ENCODE results near the gene SRBD1.
A peak's percentile ranks its signal among the peaks of the same experiment; 100 is the strongest.

Gene SRBD1

GRCh38 chr2:45598545-45598944, 12.5 kb downstream of the SRBD1 start:
- no peak for DNase-seq (ENCODE audit: low spot score in 2 of 2)
- peaks cover 39% of the 10 kb centered on the region for H3K36me3 ChIP-seq (replicated peaks)
- H3K27me3 ChIP-seq (ENCODE audit: low read depth) = no peaks in the 10 kb centered on the region
- H3K4me3 ChIP-seq = no peak overlapping the region
- H3K9me3 ChIP-seq = no peaks in the 10 kb centered on the region
- H3K4me1 ChIP-seq = peaks cover 32% of the 10 kb centered on the region
- in situ Hi-C loops (cut with MboI; ENCODE audit: low sequenced_read_pairs) = no loop called here

GRCh38 chr2:45596761-45597160, 14.3 kb downstream of the SRBD1 start:
- Histone ChIP-seq H3K27me3 (ENCODE audit: low read depth) (no peaks in the 10 kb centered on the region), H3K4me3 (no peak overlapping the region), H3K4me1 (peaks cover 32% of the 10 kb centered on the region), H3K36me3 (replicated peaks) (peaks cover 39% of the 10 kb centered on the region), H3K9me3 (no peaks in the 10 kb centered on the region)
- no peak for DNase-seq (ENCODE audit: low spot score in 2 of 2)
- in situ Hi-C loops (cut with MboI; ENCODE audit: low sequenced_read_pairs) = no loop called here

GRCh38 chr2:45595721-45596435, 15.2 kb downstream of the SRBD1 start:
- Histone ChIP-seq H3K4me1 (peaks cover 32% of the 10 kb centered on the region), H3K4me3 (no peak overlapping the region), H3K36me3 (replicated peaks) (peaks cover 35% of the 10 kb centered on the region), H3K9me3 (no peaks in the 10 kb centered on the region), H3K27me3 (ENCODE audit: low read depth) (no peaks in the 10 kb centered on the region)
- in situ Hi-C loops (cut with MboI; ENCODE audit: low sequenced_read_pairs) = no loop called here
- peak; percentile 34 to 70 for DNase-seq (ENCODE audit: low spot score in 2 of 2)

DNA sequence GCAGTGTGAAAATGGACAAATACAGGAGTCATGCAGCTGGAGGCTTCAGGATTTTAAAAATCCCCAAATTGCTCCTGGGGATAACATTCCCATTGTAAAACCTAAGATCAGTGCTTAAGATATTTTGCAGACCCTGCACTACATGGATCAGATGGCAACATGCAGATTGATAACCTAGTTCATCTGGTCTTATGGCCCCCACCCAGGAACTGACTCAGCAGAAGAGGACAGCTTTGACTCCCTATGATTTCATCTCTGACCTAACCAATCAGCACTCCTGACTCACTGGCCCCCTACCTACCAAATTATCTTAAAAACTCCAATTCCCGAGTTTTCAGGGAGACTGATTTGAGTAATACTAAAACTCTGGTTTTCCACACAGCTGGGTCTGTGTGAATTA, 20.0 kb downstream of the SRBD1 start:
- peaks cover 14% of the 10 kb centered on the region for H3K36me3 ChIP-seq (replicated peaks)
- H3K4me1 ChIP-seq = peaks cover 12% of the 10 kb centered on the region
- in situ Hi-C loops (cut with MboI; ENCODE audit: low sequenced_read_pairs) = no loop called here

DNA sequence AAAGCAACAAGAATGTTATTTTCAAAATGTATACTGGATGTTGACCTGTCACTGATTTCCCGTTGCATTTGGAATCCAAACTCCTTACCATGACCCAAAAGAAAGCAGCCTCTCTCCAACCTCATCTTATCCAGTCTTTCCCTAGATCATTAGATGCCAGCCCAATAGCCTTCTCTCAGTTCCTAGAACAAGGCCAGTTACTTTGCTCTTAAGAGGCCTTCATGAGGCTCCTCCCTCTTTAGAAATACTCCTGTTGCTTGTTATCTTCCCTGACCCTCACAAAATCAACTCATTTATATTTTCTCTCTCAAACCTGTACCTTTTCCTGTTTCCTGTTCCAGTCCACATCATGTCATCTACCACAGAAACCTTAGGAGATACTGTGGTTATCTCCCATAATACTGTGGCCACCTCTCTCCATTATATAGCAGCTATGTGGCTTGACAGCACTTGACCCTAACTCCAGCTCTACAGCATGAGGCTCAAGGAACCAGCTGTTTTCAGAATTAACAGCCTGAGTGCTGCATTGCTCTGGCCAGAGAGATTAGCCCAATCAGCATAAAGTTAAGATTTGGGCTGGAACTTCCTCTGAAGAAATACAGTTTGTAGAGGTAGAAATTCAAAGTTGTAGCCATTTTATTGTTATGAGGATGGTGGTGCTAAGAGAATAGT, 22.8 kb downstream of the SRBD1 start:
- in situ Hi-C loops (cut with MboI; ENCODE audit: low sequenced_read_pairs) = no loop called here
- no peaks in the 10 kb centered on the region for H3K27me3 ChIP-seq (ENCODE audit: low read depth)
- H3K4me3 ChIP-seq = no peak overlapping the region
- no peak for DNase-seq (ENCODE audit: low spot score in 2 of 2)
- no peaks in the 10 kb centered on the region for H3K4me1 ChIP-seq
- H3K36me3 ChIP-seq (replicated peaks) = peaks cover 5% of the 10 kb centered on the region; the same call in 1 of the 2 replicates
- H3K9me3 ChIP-seq = no peaks in the 10 kb centered on the region

More for the DNA sequence above, 20.0 kb downstream of the SRBD1 start:
- Histone ChIP-seq H3K27me3 (ENCODE audit: low read depth) (no peaks in the 10 kb centered on the region), H3K4me3 (no peak overlapping the region), H3K9me3 (no peaks in the 10 kb centered on the region)
- DNase-seq (ENCODE audit: low spot score in 2 of 2) = no peak

DNA sequence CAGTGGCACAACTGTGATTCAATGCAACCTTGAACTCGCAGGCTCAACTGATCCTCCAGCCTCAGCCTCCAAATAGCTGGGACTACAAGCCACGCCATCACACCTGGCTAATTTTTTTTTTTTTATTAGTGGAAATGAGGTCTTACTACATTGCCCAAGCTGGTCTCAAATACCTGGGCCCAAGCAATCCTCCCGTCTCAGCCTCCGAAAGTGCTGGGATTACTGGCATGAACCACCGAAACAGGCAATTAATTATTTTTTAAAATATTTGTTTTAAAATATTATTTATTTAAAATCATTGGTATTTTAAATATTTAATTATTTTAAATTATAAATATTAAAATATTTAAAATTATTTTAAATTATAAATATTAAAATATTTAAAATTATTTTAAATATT, 24.5 kb downstream of the SRBD1 start:
- H3K9me3 ChIP-seq = no peaks in the 10 kb centered on the region
- 0 out of 2 replicates have a peak, but pooled peaks cover 3% of the 10 kb centered on the region for H3K36me3 ChIP-seq (replicated peaks)
- DNase-seq (ENCODE audit: low spot score in 2 of 2) = no peak
- no peak overlapping the region for H3K4me3 ChIP-seq
- in situ Hi-C loops (cut with MboI; ENCODE audit: low sequenced_read_pairs) = no loop called here
- no peaks in the 10 kb centered on the region for H3K27me3 ChIP-seq (ENCODE audit: low read depth)
- no peaks in the 10 kb centered on the region for H3K4me1 ChIP-seq

- no peaks in the 10 kb centered on the region for H3K27me3 ChIP-seq (ENCODE audit: low read depth)
- H3K4me3 ChIP-seq = no peak overlapping the region
- no peaks in the 10 kb centered on the region for H3K9me3 ChIP-seq
- peak; percentile 23 to 38 for DNase-seq (ENCODE audit: low spot score in 2 of 2)
- H3K36me3 ChIP-seq (replicated peaks) = peaks cover 3% of the 10 kb centered on the region; the same call in 1 of the 2 replicates
- in situ Hi-C loops (cut with MboI; ENCODE audit: low sequenced_read_pairs) = no loop called here
- no peaks in the 10 kb centered on the region for H3K4me1 ChIP-seq
Observed at GRCh38 chr2:45585267-45585861, 25.7 kb downstream of the SRBD1 start.

- no peak for DNase-seq (ENCODE audit: low spot score in 2 of 2)
- H3K27me3 ChIP-seq (ENCODE audit: low read depth) = no peaks in the 10 kb centered on the region
- H3K4me1 ChIP-seq = no peaks in the 10 kb centered on the region
- peaks cover 3% of the 10 kb centered on the region for H3K36me3 ChIP-seq (replicated peaks)
- in situ Hi-C loops (cut with MboI; ENCODE audit: low sequenced_read_pairs) = no loop called here
- no peaks in the 10 kb centered on the region for H3K9me3 ChIP-seq
- H3K4me3 ChIP-seq = no peak overlapping the region
Observed at GRCh38 chr2:45583977-45584376, 27.1 kb downstream of the SRBD1 start.

GRCh38 chr2:45582522-45582921, 28.5 kb downstream of the SRBD1 start:
- Histone ChIP-seq H3K9me3 (no peaks in the 10 kb centered on the region), H3K4me3 (no peak overlapping the region), H3K27me3 (ENCODE audit: low read depth) (no peaks in the 10 kb centered on the region), H3K36me3 (replicated peaks) (peaks cover 7% of the 10 kb centered on the region), H3K4me1 (no peaks in the 10 kb centered on the region)
- DNase-seq (ENCODE audit: low spot score in 2 of 2) = no peak
- in situ Hi-C loops (cut with MboI; ENCODE audit: low sequenced_read_pairs) = no loop called here

DNA sequence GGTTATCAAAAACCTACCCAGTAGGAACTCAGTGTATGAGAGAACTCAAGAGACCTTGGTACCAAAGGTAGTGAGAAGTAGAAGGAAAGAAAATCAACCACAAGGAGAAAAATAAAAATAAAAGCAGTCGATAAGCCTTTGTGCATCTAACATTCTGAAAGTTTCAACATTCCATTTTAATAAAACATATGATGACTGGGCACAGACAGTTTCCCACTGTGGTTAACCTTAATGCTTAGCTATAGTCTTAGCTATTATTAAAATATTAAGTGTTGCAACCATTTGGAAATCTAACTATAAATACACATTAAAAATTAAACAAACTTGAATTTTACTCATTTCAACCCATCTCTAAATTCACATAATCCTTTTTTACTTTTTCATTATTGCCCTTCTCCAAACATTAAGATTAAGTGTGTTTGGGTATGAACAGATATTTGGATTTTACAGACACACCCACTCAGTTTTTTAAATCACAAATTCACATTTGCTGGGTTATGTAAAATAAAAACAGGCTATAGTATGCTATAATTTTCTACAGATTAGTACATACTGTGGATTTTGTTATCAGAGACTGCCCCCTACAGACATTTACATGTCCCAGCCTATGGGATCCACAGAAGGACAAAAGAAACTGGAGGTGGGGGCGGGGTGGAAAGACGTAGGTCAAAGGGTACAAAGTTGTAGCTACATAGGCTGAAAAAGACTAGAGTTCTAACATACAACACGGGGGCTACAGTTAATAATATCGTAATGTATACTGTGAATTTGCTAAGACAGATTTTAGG, 32.8 kb downstream of the SRBD1 start:
- Histone ChIP-seq H3K36me3 (replicated peaks) (peaks cover 31% of the 10 kb centered on the region), H3K9me3 (no peaks in the 10 kb centered on the region), H3K27me3 (ENCODE audit: low read depth) (no peaks in the 10 kb centered on the region), H3K4me3 (no peak overlapping the region), H3K4me1 (no peaks in the 10 kb centered on the region)
- in situ Hi-C loops (cut with MboI; ENCODE audit: low sequenced_read_pairs) = no loop called here
- peak; percentile 38 to 64 for DNase-seq (ENCODE audit: low spot score in 2 of 2)

DNA sequence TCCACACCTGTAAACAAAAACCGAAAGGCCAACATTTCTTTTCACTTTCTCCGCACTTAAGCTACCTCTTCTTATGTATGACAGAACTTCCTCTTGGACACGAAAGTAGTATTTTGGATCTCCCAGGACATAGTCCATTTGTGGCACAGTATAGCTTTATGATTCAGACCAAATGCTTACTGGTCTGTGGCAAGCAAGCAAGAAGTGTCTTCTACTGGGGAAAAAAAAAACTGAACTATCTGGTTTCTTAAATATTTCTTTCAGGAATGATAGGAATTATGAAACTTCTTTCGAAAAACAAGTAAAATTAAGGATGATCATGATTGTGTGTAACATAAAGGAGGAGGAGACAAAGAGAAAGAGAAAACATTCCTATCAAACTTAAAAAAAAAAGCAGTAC, 33.6 kb downstream of the SRBD1 start:
- DNase-seq (ENCODE audit: low spot score in 2 of 2) = no peak
- in situ Hi-C loops (cut with MboI; ENCODE audit: low sequenced_read_pairs) = no loop called here
- no peaks in the 10 kb centered on the region for H3K9me3 ChIP-seq
- H3K36me3 ChIP-seq (replicated peaks) = peaks cover 39% of the 10 kb centered on the region
- H3K4me1 ChIP-seq = no peaks in the 10 kb centered on the region
- H3K4me3 ChIP-seq = no peak overlapping the region
- H3K27me3 ChIP-seq (ENCODE audit: low read depth) = no peaks in the 10 kb centered on the region

DNA sequence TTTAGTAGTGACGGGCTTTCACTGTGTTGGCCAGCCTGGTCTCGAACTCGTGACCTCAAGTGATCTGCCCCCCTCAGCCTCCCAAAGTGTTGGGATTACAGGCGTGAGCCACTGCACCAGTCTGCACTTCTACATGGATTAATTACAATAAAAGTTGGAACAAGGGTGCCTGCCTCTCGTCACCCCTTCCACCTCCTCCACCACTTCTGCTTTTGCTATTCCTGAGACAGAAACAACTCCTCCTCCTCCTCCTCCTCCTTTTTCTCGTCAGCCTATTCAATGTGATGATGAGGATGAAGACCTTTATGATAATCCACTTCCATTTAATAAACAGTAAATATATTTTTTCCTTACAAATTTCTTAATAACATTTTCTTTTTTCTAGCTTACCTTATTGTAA, 35.2 kb downstream of the SRBD1 start:
- DNase-seq (ENCODE audit: low spot score in 2 of 2) = no peak
- H3K27me3 ChIP-seq (ENCODE audit: low read depth) = no peaks in the 10 kb centered on the region
- in situ Hi-C loops (cut with MboI; ENCODE audit: low sequenced_read_pairs) = no loop called here

GRCh38 chr2:45572979-45573378, 38.1 kb downstream of the SRBD1 start:
- no peak for DNase-seq (ENCODE audit: low spot score in 2 of 2)
- H3K4me3 ChIP-seq = no peak overlapping the region
- no peaks in the 10 kb centered on the region for H3K27me3 ChIP-seq (ENCODE audit: low read depth)
- in situ Hi-C loops (cut with MboI; ENCODE audit: low sequenced_read_pairs) = no loop called here
- no peaks in the 10 kb centered on the region for H3K4me1 ChIP-seq
- H3K36me3 ChIP-seq (replicated peaks) = peaks cover 43% of the 10 kb centered on the region
- no peaks in the 10 kb centered on the region for H3K9me3 ChIP-seq

More for the DNA sequence above, 35.2 kb downstream of the SRBD1 start:
- Histone ChIP-seq H3K4me1 (no peaks in the 10 kb centered on the region), H3K9me3 (no peaks in the 10 kb centered on the region), H3K4me3 (no peak overlapping the region), H3K36me3 (replicated peaks) (peaks cover 46% of the 10 kb centered on the region)
